MG63 (cell line): Measurements from ENCODE around the gene CAPN5. TPM values are rescaled to one million over a fixed set of nuclear protein-coding genes. Genes with fewer than 3 reads are reported as not detected.

ENCODE experiments used
- DNase-seq: peaks from one replicate; pipeline ENCODE4 v3.0.0-alpha.2; 2020
- H3K27me3 ChIP-seq: fragments of 250-450 bp; sonication (Bioruptor Pico); 2 replicates; pipeline ENCODE4 v1.5.1; 2020; ENCODE audit warnings: mild to moderate bottlenecking, moderate library complexity
- H3K36me3 ChIP-seq: fragments of 250-450 bp; sonication (Bioruptor Pico); 2 replicates; pipeline ENCODE4 v1.5.1; 2020; ENCODE audit warnings: mild to moderate bottlenecking, moderate library complexity
- H3K4me3 ChIP-seq: fragments of 250-450 bp; sonication (Bioruptor Pico); 2 replicates; pipeline ENCODE4 v1.5.1; 2020; ENCODE audit warnings: mild to moderate bottlenecking, moderate library complexity
- H3K9me3 ChIP-seq: fragments of 250-450 bp; sonication (Bioruptor Pico); 2 replicates; pipeline ENCODE4 v1.5.1; 2020; ENCODE audit warnings: mild to moderate bottlenecking, moderate library complexity
- total RNA-seq: library from RNA; depleted of rRNA; stranded (reverse); fragments of >200 nt; shearing (Covaris generic); gene quantifications from 2 replicates; pipeline ENCODE4 v1.2.3, GENCODE V29; 2014; ENCODE audit warnings: low replicate concordance

Gene CAPN5
- total RNA-seq, 1 experiment from 2014 or later = 6.1 TPM

DNA sequence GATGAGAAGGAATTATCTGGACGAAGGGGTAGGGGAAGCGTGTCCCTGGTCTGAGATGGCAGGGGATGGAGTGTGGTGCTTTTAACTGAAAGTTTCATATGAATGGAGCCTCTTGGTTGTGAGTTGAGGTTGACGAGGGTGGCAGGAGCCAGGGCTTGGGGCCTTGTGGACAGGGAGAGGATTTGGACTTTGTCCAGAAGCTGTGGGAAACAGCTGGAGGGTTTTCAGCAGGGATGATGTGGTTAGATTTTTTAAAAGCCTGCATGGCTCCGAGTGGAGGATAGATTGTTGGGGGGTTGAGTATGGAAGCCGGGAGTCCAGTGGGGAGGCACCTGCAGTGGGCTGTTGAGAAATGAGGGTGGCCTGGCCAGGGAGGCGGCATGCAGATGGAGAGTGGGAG is 86.1 kb downstream of the CAPN5 start:
- no peaks in the 10 kb centered on the region for H3K36me3 ChIP-seq
- no peak overlapping the region for H3K4me3 ChIP-seq
- DNase-seq = no peak
- no peaks in the 10 kb centered on the region for H3K27me3 ChIP-seq
- no peaks in the 10 kb centered on the region for H3K9me3 ChIP-seq

DNA sequence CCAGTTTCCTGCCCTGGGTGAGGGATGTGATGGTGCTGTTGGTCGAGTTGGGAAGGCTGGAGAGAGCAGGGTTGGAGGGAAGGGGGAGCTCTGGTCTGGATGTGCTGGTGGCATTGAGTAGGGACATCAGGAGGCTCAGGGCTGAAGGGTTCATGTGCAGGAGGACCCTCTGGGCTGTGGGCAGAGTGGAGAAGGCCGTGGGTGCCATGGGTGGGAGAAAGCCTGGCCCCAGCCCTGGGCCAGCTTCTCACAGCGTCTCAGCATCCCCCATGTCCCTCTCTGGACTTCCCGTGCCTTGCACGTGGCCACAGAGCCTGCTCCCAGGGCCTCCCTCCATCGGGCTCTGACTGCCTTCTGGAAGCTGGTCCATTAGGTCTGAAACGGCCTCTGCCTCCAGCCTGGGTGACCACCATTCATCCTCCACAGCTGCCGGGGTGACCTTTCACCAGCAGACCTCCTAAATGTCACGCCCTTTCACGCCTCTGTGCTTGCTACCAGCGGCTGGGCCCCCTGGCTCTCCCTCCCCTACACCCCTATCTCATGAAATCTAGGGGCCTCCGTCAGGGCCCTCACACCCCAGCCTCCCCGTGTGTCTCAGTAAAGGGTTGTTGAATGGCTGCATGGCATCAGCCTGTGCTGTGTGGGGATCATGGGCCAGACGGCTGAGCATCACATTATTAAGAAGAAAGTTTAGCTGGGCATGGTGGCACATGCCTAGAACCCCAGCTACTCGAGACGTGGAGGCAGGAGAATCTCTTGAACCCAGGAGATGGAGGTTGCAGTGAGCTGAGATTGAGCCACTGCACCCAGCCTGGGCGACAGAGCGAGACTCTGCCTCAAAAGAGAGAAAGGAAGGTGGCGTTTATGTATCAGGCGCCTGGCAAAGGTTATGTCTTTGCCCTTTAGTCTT is 86.8 kb downstream of the CAPN5 start:
- Histone ChIP-seq H3K27me3 (no peaks in the 10 kb centered on the region), H3K9me3 (no peaks in the 10 kb centered on the region), H3K36me3 (no peaks in the 10 kb centered on the region), H3K4me3 (no peak overlapping the region)
- no peak for DNase-seq

DNA sequence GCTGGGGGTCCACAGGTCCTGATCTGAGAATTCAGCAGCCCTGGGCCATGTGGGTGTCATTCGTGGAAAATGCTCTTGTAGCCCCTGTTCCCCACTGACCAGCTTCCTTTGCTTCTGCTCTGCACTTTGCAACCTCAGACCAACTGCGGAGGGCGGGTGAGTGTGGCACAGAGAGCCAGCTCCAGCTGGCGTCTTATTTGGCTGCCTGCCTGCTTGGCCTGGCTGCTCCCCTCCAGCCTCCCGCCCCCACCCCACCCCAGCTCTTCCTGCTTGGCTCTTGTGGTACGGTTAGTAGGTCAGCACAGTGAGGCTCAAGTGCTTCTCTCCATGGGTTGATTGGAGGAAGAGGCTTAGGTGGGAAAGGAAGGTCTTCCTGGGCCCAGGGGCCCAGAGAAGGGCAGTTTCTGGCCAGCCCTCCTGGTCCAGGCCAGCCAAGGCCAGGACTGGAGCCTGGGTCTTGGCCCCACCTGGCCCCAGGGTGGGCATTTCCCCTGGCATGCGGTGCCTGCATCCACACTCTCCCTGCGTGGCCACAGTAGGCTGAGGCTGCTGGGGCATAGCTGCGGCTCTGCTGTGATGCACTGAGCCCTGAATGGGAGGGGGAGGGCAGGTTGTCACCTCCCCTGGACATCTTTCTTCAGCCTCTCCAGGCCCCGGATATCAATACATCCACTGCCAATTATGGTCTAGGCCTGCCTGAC is 87.8 kb downstream of the CAPN5 start:
- Histone ChIP-seq H3K27me3 (no peaks in the 10 kb centered on the region), H3K4me3 (no peak overlapping the region), H3K9me3 (no peaks in the 10 kb centered on the region), H3K36me3 (no peaks in the 10 kb centered on the region)
- peak; percentile 74 for DNase-seq

DNA sequence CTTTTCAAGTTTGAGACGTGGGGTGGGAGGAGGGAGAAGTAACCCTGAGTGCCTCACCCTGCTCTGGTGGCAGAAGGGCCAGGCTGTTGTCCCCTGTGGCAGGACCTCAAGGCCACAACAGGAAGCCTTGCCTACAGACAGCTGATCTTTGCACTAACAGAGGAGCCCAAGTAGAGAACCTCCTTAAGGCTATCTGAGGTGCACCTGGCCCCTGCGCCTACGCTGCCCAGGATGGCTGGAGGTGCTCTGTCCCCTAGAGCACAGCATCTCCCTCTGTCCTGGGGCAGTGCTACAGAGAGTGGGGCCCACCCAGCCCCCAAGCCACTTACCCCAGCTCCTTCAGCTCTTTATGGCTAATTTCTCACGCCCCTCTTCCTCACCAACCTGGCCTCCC is 88.3 kb downstream of the CAPN5 start:
- Histone ChIP-seq H3K36me3 (no peaks in the 10 kb centered on the region), H3K9me3 (no peaks in the 10 kb centered on the region), H3K4me3 (no peak overlapping the region), H3K27me3 (no peaks in the 10 kb centered on the region)
- DNase-seq = no peak

DNA sequence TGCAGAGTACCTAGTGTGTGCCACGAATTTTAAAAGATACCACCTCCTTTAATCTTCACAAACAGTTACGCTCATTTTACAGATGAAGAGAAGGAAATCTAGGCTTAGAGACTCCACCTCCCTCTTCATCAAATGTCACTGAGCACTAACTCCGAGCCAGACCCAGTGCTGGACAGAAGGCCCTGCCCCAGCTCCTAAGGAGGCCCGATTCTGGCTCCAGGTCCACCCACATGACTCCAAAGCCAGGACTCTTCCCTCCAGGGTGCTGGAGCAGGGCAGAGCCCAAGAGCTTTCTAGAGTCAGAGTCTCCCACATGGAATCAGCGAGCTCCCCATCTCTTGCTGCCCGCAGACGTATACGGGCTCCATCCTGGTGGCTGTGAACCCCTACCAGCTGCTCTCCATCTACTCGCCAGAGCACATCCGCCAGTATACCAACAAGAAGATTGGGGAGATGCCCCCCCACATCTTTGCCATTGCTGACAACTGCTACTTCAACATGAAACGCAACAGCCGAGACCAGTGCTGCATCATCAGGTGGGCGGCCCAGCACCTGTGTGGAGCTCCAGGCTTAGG is 88.9 kb downstream of the CAPN5 start:
- Histone ChIP-seq H3K27me3 (no peaks in the 10 kb centered on the region), H3K4me3 (no peak overlapping the region), H3K9me3 (no peaks in the 10 kb centered on the region)

DNA sequence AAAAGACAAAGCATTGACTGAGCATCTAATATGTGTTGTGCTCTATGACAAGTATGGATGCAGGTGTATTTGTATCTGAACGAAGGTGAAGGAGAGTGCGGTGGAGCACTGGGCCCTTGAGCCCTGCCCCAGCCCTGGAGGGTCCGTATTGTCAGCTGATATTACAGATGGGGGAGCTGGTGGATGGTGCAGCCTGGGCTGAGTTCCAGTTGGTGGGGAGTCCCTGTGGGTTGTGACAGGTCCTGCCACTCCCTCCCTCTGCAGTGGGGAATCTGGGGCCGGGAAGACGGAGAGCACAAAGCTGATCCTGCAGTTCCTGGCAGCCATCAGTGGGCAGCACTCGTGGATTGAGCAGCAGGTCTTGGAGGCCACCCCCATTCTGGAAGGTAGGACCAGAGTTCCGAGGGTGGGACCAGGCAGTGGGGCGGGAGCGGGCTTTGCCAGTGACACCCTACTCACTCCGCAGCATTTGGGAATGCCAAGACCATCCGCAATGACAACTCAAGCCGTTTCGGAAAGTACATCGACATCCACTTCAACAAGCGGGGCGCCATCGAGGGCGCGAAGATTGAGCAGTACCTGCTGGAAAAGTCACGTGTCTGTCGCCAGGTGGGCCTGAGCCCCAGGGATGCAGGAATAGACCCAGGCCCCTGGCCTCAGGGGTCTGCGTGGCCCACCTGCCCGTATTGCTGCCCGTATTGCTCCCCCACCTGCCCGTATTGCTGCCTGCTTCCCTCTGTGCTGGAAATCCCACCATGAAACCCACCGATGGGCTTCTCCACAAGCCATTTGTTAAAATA is 89.8 kb downstream of the CAPN5 start:
- DNase-seq = no peak
- H3K27me3 ChIP-seq = no peaks in the 10 kb centered on the region
- no peaks in the 10 kb centered on the region for H3K36me3 ChIP-seq
- H3K9me3 ChIP-seq = no peaks in the 10 kb centered on the region
- no peak overlapping the region for H3K4me3 ChIP-seq

More for the DNA sequence above, 88.9 kb downstream of the CAPN5 start:
- H3K36me3 ChIP-seq = no peaks in the 10 kb centered on the region
- no peak for DNase-seq

DNA sequence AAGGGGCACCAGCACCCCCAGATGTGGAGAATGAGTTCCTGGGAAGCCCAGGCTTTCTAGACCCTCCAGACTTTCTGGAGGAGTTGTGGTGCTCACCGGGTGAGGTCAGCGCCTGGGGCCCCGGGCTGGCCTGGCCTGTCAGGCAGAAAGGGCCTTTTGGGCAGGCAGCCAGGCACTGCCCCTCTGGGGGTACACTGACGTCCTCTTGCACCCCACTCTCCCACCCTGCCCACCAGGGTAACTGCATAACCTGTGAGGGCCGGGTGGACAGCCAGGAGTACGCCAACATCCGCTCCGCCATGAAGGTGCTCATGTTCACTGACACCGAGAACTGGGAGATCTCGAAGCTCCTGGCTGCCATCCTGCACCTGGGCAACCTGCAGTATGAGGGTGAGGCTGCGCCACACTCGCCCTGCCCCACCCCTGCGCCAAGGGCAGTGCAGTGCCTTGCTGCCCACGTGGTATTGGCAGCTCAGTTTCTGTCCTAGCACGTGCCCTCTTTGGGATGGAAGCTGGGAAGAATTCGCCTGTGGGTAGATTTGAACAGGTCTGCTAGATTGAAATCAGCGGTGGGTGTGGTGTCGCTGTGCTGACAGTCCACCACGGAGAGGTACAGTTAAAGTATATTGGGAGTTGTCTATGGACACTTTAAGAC is 91.4 kb downstream of the CAPN5 start:
- Histone ChIP-seq H3K27me3 (no peaks in the 10 kb centered on the region), H3K9me3 (no peaks in the 10 kb centered on the region), H3K36me3 (no peaks in the 10 kb centered on the region), H3K4me3 (no peak overlapping the region)
- no peak for DNase-seq

DNA sequence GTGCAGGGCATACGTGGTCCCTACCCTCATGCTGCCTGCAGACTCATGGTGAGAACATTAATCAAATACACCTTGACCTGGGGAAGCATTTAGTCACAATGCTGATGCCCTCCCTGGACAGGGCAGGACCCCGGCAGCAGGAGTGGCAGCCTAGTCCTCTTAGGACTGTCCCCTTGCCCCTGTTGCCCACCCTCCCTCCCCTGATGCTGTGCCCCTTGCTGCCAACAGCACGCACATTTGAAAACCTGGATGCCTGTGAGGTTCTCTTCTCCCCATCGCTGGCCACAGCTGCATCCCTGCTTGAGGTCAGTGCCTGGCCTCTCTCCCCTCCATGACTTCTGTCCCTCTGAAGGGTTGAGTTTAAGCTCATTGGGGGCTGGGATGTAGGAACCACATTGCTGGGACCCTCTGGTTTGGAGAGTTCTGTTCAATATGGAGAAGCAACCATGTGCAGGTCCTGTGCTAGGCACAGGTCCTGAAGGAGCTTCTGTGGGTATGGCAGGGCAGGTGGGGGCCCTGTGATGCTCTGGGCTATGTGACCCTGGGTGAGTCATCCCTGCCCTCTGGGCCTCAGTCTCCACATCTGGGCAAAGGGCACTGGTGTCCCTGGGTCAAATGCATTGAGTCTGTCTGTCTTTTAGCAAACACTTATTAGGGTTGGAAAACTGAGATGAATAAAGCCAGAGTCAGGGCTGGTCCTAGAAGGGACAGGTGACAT is 92.6 kb downstream of the CAPN5 start:
- Histone ChIP-seq H3K4me3 (no peak overlapping the region), H3K27me3 (no peaks in the 10 kb centered on the region), H3K36me3 (no peaks in the 10 kb centered on the region), H3K9me3 (no peaks in the 10 kb centered on the region)
- DNase-seq = no peak

DNA sequence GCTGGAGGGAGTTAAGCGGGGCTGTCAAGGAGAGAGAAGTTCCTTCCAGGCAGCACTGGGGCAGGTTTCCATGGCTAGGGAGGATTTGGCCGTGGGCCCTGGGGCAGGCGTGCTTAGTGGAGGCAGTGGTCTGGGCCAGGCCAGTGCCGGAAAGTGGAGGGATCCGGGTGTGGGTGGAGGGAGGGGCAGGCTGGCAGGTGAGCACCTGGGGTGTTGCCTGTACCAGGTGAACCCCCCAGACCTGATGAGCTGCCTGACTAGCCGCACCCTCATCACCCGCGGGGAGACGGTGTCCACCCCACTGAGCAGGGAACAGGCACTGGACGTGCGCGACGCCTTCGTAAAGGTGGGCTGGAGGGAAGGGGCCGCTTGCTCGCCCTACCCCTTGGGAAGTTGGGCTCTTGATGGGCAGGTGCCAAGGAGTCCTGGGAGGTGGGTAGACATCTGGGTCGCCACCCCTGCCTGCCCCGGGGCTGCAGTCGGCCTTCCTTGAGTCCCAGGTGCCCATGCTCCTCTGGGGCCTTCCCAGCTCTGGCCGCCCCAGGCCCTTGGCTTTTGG is 93.2 kb downstream of the CAPN5 start:
- Histone ChIP-seq H3K27me3 (no peaks in the 10 kb centered on the region), H3K9me3 (no peaks in the 10 kb centered on the region), H3K4me3 (no peak overlapping the region), H3K36me3 (no peaks in the 10 kb centered on the region)
- no peak for DNase-seq

DNA sequence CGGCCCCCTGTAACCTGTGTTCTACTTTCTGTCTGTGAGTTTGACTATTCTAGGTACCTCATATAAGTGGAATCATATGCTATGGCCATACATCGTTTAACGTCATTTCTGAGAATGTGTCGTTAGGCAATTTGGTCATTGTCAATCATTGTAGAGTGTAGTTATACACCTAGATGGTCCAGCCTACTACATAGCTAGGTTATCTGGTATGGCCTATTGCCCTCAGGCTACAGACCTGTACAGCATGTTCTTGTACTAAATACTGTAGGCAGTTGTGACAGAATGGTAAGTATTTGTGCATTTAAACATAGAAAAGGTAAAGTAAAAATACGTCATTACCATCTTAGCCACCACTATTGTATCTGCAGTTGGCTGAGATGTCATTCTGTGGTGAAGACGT is 96.5 kb downstream of the CAPN5 start:
- no peak for DNase-seq
- no peaks in the 10 kb centered on the region for H3K36me3 ChIP-seq

DNA sequence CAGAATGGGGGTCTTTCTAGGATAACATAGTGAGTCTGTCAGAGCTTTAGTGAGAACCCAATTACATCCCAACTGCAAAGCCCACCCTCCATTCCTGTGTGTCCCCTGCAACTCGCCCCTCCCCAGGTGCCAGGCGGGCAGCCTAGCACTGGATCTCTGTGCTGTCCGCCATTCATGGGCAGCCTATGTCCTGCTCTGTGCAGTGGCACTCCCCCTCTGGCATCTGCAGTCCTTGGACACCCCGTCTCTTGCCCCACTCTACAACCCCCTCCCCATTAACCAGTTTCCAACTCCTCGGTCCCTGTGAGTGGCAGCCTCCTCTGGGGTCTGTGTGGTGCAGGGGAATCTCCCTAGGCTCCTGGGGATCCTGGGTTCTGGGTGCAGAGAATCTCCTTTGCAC is 98.3 kb downstream of the CAPN5 start:
- no peaks in the 10 kb centered on the region for H3K9me3 ChIP-seq
- H3K27me3 ChIP-seq = no peaks in the 10 kb centered on the region
- DNase-seq = no peak
- no peak overlapping the region for H3K4me3 ChIP-seq
- H3K36me3 ChIP-seq = no peaks in the 10 kb centered on the region

More for the DNA sequence above, 96.5 kb downstream of the CAPN5 start:
- H3K4me3 ChIP-seq = no peak overlapping the region
- H3K9me3 ChIP-seq = no peaks in the 10 kb centered on the region
- no peaks in the 10 kb centered on the region for H3K27me3 ChIP-seq

DNA sequence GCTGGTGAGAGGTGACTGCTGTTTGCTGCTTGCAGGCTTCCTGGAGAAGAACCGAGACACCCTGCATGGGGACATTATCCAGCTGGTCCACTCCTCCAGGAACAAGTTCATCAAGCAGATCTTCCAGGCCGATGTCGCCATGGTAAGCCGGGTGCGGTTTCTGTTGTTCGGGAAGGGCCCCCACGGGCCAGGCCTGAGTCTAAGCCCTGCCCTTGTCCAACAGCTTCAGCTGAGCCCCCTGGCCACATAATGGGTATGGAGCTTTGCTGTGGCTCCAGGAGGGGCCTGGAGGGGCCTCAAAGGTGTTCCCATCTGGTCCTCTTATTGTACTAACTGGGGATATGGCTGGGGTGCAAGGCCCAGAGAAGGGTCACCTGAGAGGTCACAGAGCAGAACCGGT is 99.2 kb downstream of the CAPN5 start:
- no peak overlapping the region for H3K4me3 ChIP-seq
- no peaks in the 10 kb centered on the region for H3K9me3 ChIP-seq
- H3K36me3 ChIP-seq = no peaks in the 10 kb centered on the region
- no peak for DNase-seq
- no peaks in the 10 kb centered on the region for H3K27me3 ChIP-seq

DNA sequence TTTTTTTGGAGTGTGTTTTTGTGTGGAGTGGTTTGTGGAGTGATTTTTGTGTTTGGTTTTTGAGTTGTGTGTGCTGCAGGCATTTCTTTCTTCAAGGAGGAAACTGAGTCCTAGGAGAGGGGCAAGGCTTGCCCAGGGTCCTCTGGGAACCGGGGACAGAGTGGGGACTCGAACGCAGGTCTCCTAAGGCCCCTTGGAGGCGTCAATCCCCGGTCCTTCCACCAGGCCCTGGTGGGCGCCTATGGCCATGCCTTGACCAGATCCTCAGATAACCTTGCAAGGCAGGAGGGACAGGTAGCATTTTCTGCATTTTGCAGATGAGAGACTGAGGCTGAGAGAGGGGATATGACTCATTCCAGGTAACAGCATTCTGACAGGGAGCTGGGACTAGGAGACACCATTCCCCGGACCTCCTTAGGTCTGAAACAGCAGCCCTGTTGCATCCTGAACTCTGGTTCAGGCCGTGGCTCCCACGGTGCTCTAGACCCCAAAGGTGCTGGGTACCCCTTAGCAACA is 100.4 kb downstream of the CAPN5 start:
- no peak overlapping the region for H3K4me3 ChIP-seq
- H3K9me3 ChIP-seq = no peaks in the 10 kb centered on the region
- no peaks in the 10 kb centered on the region for H3K27me3 ChIP-seq
- DNase-seq = no peak
- H3K36me3 ChIP-seq = no peaks in the 10 kb centered on the region

DNA sequence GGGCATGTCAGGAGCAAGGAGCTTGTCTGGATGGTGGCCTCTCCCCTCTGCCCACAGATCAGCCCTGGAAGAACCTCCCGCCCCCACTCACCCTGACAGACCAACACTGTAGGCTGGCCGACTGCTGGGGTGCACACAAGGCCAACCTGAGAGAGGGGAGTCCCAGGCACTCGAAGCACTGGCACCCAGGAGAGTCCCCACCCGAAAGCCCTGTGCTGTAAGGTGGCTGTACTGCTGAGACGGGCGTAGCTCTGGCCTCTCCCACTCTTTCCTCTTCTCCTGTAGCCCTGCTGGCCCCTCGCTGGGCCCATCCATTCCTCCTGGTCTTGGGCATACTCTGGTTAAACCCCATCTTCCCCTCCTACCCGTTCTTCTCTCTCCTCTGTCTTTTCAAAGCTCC is 101.0 kb downstream of the CAPN5 start:
- DNase-seq = no peak
- no peak overlapping the region for H3K4me3 ChIP-seq
- no peaks in the 10 kb centered on the region for H3K9me3 ChIP-seq
- no peaks in the 10 kb centered on the region for H3K27me3 ChIP-seq
- H3K36me3 ChIP-seq = no peaks in the 10 kb centered on the region

DNA sequence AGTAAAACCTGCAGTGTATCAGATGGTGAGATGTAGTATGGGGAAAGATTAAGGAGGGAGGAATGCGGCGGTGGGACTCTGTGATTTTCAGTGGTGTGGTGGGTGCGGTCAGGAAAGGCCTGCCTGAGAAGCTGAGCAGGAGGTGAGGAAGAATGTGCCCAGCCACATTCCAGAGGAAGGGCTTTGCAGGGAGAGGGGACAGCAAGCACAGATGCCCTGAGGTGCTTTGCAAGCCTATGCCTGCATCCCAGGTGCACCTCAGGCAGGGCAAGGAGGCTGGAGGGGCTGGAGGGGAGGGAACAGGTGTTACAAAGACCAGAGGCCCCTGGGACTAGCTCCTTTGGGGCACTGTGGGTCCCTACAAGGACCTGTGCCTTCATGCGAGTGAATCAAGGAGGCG is 103.3 kb downstream of the CAPN5 start:
- Histone ChIP-seq H3K27me3 (no peaks in the 10 kb centered on the region), H3K9me3 (no peaks in the 10 kb centered on the region), H3K4me3 (no peak overlapping the region), H3K36me3 (no peaks in the 10 kb centered on the region)
- no peak for DNase-seq
